KMS-11 (cell line): ENCODE data around the gene GGA3.

Experiments used
- H2AFZ ChIP-seq: fragments of 200-600 bp; sonication (generic); 2 replicates; pipeline ENCODE4 v1.6.1; 2016; ENCODE audit warnings: antibody characterized with exemption, mixed run types, low read depth
- H3K27ac ChIP-seq: fragments of 200-600 bp; sonication (generic); 2 replicates; pipeline ENCODE4 v1.6.1; 2016; ENCODE audit warnings: mild to moderate bottlenecking, mixed run types
- H3K27me3 ChIP-seq: fragments of 200-600 bp; sonication (generic); 2 replicates; pipeline ENCODE4 v1.6.1; 2017; ENCODE audit warnings: mild to moderate bottlenecking, low read depth, mixed run types, moderate library complexity; ENCODE audit not compliant: insufficient read depth
- H3K36me3 ChIP-seq: fragments of 200-600 bp; sonication (generic); 2 replicates; pipeline ENCODE4 v1.6.1; 2017; ENCODE audit warnings: mild to moderate bottlenecking, mixed run types; ENCODE audit not compliant: insufficient read depth
- H3K4me1 ChIP-seq: fragments of 200-600 bp; sonication (generic); 2 replicates; pipeline ENCODE4 v1.6.1; 2016; ENCODE audit warnings: mild to moderate bottlenecking, low read depth, mixed run types; ENCODE audit not compliant: poor library complexity, severe bottlenecking
- H3K4me2 ChIP-seq: fragments of 200-600 bp; sonication (generic); 2 replicates; pipeline ENCODE4 v1.7.0; 2016; ENCODE audit warnings: mild to moderate bottlenecking, mixed run types
- H3K4me3 ChIP-seq: fragments of 200-600 bp; sonication (generic); IDR thresholded peaks from 2 replicates; pipeline ENCODE4 v1.6.1; 2017; ENCODE audit warnings: low read depth, low read length, mixed read lengths; ENCODE audit not compliant: insufficient read depth
- H3K79me2 ChIP-seq: fragments of 200-600 bp; sonication (generic); 2 replicates; pipeline ENCODE4 v1.6.1; 2016; ENCODE audit warnings: low read depth, mixed run types; ENCODE audit not compliant: insufficient read depth
- H3K9ac ChIP-seq: fragments of 200-600 bp; sonication (generic); 2 replicates; pipeline ENCODE4 v1.6.1; 2016; ENCODE audit warnings: mild to moderate bottlenecking, mixed run types
- H4K20me1 ChIP-seq: fragments of 200-600 bp; sonication (generic); 2 replicates; pipeline ENCODE4 v1.6.1; 2016; ENCODE audit warnings: mild to moderate bottlenecking, mixed run types; ENCODE audit not compliant: insufficient read depth
- CTCF ChIP-seq: fragments of 200-600 bp; sonication (generic); conservative IDR thresholded peaks from 2 replicates; pipeline ENCODE4 v1.6.1; 2017; ENCODE audit warnings: low read depth, mild to moderate bottlenecking, antibody characterized with exemption, low read length, moderate library complexity, mixed read lengths

GGA3 gene

GRCh38 chr17:75231071-75231470, 30.3 kb downstream of the GGA3 start:
- Histone ChIP-seq H3K4me2 (no peak overlapping the region), H3K36me3 (peaks cover 26% of the 10 kb centered on the region), H3K27ac (no peak overlapping the region), H2AFZ (no peak overlapping the region), H3K9ac (no peak overlapping the region), H4K20me1 (no peaks in the 10 kb centered on the region), H3K4me3 (no peak overlapping the region), H3K79me2 (no peaks in the 10 kb centered on the region), H3K27me3 (no peaks in the 10 kb centered on the region), H3K4me1 (no peaks in the 10 kb centered on the region)
- no peak for TF ChIP-seq CTCF

GRCh38 chr17:75228847-75229246, 32.6 kb downstream of the GGA3 start:
- Histone ChIP-seq H4K20me1 (no peaks in the 10 kb centered on the region), H3K4me2 (no peak overlapping the region), H3K27me3 (no peaks in the 10 kb centered on the region), H3K4me1 (no peaks in the 10 kb centered on the region), H3K4me3 (no peak overlapping the region), H3K9ac (no peak overlapping the region), H3K79me2 (no peaks in the 10 kb centered on the region), H3K27ac (no peak overlapping the region), H3K36me3 (peaks cover 22% of the 10 kb centered on the region), H2AFZ (no peak overlapping the region)
- TF ChIP-seq CTCF = no peak

GRCh38 chr17:75228305-75228704, 33.1 kb downstream of the GGA3 start:
- Histone ChIP-seq H4K20me1 (no peaks in the 10 kb centered on the region), H3K36me3 (peaks cover 22% of the 10 kb centered on the region), H3K27me3 (no peaks in the 10 kb centered on the region), H3K27ac (no peak overlapping the region), H3K4me3 (no peak overlapping the region), H3K4me1 (no peaks in the 10 kb centered on the region), H3K9ac (no peak overlapping the region), H3K79me2 (no peaks in the 10 kb centered on the region), H2AFZ (no peak overlapping the region), H3K4me2 (no peak overlapping the region)
- no peak for TF ChIP-seq CTCF

- no peak overlapping the region for H3K4me2 ChIP-seq
- peaks cover 19% of the 10 kb centered on the region for H3K36me3 ChIP-seq
- H3K27me3 ChIP-seq = no peaks in the 10 kb centered on the region
- H3K27ac ChIP-seq = no peak overlapping the region
- no peaks in the 10 kb centered on the region for H3K4me1 ChIP-seq
- H3K9ac ChIP-seq = no peak overlapping the region
- H4K20me1 ChIP-seq = no peaks in the 10 kb centered on the region
- no peaks in the 10 kb centered on the region for H3K79me2 ChIP-seq
- H2AFZ ChIP-seq = no peak overlapping the region
- TF ChIP-seq CTCF = no peak
- H3K4me3 ChIP-seq = no peak overlapping the region
Observed at GRCh38 chr17:75227729-75228128, 33.7 kb downstream of the GGA3 start.
